MM.1S (cell line): ENCODE measurements around the gene GRPEL1.

Experiments
- EZH2 ChIP-seq: fragments of 300-600 bp; sonication (generic); optimal IDR thresholded peaks from 2 replicates; pipeline ENCODE3; 2017; ENCODE audit warnings: low read depth, mild to moderate bottlenecking, antibody characterized with exemption, low read length, mixed read lengths
- EZH2phosphoT487 ChIP-seq: fragments of 300-600 bp; sonication (generic); IDR thresholded peaks from 2 replicates; pipeline ENCODE4 v1.6.1; 2018; ENCODE audit warnings: antibody characterized with exemption, low read length
- TF ChIP-seq, protein P1 (sequence below): fragments of 300-600 bp; sonication (generic); IDR thresholded peaks from 2 replicates; pipeline ENCODE4 v1.5.1; 2016; ENCODE audit warnings: antibody characterized with exemption, low read length, mixed read lengths

DNA sequence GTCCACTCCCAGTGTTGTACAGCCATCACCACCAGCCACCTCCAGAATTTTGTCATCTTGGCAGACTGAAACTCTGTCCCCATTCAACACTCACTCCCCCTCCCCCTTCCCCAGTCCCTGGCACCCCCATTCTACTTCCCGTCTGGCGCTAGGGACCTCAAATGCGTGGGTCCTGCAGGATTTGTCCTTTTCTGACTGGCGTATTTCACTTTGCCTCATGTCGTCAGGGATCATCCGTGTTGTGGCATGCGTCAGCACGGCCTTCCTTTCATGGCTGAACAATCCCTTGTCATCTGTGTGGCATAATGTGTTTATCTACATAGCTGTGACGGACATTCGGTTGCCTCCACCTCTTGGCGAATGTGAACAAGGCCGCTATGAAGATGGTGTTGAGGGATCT lies 19.2 kb downstream of the GRPEL1 start:
- TF ChIP-seq, protein P1, sequence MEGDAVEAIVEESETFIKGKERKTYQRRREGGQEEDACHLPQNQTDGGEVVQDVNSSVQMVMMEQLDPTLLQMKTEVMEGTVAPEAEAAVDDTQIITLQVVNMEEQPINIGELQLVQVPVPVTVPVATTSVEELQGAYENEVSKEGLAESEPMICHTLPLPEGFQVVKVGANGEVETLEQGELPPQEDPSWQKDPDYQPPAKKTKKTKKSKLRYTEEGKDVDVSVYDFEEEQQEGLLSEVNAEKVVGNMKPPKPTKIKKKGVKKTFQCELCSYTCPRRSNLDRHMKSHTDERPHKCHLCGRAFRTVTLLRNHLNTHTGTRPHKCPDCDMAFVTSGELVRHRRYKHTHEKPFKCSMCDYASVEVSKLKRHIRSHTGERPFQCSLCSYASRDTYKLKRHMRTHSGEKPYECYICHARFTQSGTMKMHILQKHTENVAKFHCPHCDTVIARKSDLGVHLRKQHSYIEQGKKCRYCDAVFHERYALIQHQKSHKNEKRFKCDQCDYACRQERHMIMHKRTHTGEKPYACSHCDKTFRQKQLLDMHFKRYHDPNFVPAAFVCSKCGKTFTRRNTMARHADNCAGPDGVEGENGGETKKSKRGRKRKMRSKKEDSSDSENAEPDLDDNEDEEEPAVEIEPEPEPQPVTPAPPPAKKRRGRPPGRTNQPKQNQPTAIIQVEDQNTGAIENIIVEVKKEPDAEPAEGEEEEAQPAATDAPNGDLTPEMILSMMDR: no peak
- no peak for TF ChIP-seq EZH2phosphoT487
- no peak for TF ChIP-seq EZH2
